RWPE1 (cell line): ENCODE results near the gene CTNNA2.
"Not testable (repeated sequence)": the region's sequence is repeated elsewhere in the genome, so short reads cannot be mapped to it uniquely, and the experiment has no call there.

Experiments
- CTCF ChIA-PET: fragments of 350-600 bp; sonication (Branson Sonifier 250); formaldehyde crosslinking; extraction: SDS; loops from one replicate; lab custom pipeline; 2021; lab: Yijun Ruan, JAX
- POLR2A ChIA-PET: fragments of 400-600 bp; formaldehyde crosslinking; extraction: SDS; loops from one replicate; lab custom pipeline; 2020; ENCODE audit warnings: antibody characterized with exemption; ENCODE audit not compliant: low non-redundant PET; lab: Yijun Ruan, JAX
- DNase-seq: peaks from one replicate; pipeline ENCODE4 v3.0.0; 2012; ENCODE audit warnings: low spot score
- H3K27ac ChIP-seq: fragments of 450-650 bp; 2 replicates; pipeline ENCODE4 v1.5.1; 2017
- CTCF ChIP-seq: fragments of 450-650 bp; conservative IDR thresholded peaks from 2 replicates; pipeline ENCODE4 v1.5.1; 2017; ENCODE audit warnings: low read depth, mild to moderate bottlenecking

CTNNA2 gene

GRCh38 chr2:80030135-80030534, 517.3 kb downstream of the CTNNA2 start:
- CTCF ChIA-PET: interaction anchor here (1.5 kb wide), 1 partner anchor 42 kb away, joined by 3 read pairs; no protein-coding TSS in a partner anchor
- POLR2A ChIA-PET: no interaction called here
- DNase-seq: no peak
- TF ChIP-seq CTCF: no peak
- H3K27ac ChIP-seq: no peak overlapping the region

- POLR2A ChIA-PET, DNase-seq, CTCF ChIA-PET, H3K27ac ChIP-seq: not testable (repeated sequence)
Measured at GRCh38 chr2:80032684-80033083, 519.8 kb downstream of the CTNNA2 start.

- ChIA-PET POLR2A (no interaction called here), CTCF (no interaction called here)
- no peak for TF ChIP-seq CTCF
- no peak for DNase-seq
- no peak overlapping the region for H3K27ac ChIP-seq
Measured at GRCh38 chr2:80035749-80036285, 523.0 kb downstream of the CTNNA2 start.

- ChIA-PET POLR2A (no interaction called here), CTCF (interaction anchor here (0.5 to 0.7 kb wide), 2 partner anchors 105 to 124 kb away, joined by 3 read pairs; no protein-coding TSS in a partner anchor)
- TF ChIP-seq CTCF: no peak
- no peak for DNase-seq
- H3K27ac ChIP-seq: no peak overlapping the region
Measured at GRCh38 chr2:80037310-80037709, 524.5 kb downstream of the CTNNA2 start.

GRCh38 chr2:80040226-80040625, 527.4 kb downstream of the CTNNA2 start:
- TF ChIP-seq CTCF: no peak
- no peak overlapping the region for H3K27ac ChIP-seq
- ChIA-PET POLR2A (no interaction called here), CTCF (no interaction called here)
- DNase-seq: no peak

- H3K27ac ChIP-seq: no peak overlapping the region
- no peak for DNase-seq
- TF ChIP-seq CTCF: no peak
- CTCF ChIA-PET: no interaction called here
- POLR2A ChIA-PET: no interaction called here
Measured at GRCh38 chr2:80042635-80043034, 529.8 kb downstream of the CTNNA2 start.

GRCh38 chr2:80048296-80048695, 535.4 kb downstream of the CTNNA2 start:
- CTCF ChIA-PET: no interaction called here
- TF ChIP-seq CTCF: no peak
- DNase-seq: no peak
- POLR2A ChIA-PET: no interaction called here
- no peak overlapping the region for H3K27ac ChIP-seq
